ENCODE measurements around the gene CFAP251.

DNA sequence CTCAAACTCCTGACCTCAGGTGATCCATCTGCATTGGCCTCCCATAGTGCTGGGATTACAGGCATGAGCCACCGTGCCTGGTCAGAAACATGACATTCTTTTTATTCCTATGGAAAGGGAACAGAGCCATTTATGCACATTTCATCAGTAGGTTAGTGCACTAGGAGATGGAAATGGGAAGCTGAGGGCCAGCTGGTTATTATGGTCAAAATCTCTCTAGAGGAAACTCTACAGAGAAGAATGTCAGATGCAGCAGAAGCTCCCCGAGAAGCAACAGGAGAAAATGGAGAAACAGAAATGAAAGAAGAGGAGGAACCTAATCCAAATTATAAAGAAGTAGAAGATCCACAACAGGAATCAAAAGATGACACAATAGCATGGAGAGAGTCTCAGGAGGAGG is 2.7 kb downstream of the CFAP251 start:
- TF ChIP-seq, protein P1, sequence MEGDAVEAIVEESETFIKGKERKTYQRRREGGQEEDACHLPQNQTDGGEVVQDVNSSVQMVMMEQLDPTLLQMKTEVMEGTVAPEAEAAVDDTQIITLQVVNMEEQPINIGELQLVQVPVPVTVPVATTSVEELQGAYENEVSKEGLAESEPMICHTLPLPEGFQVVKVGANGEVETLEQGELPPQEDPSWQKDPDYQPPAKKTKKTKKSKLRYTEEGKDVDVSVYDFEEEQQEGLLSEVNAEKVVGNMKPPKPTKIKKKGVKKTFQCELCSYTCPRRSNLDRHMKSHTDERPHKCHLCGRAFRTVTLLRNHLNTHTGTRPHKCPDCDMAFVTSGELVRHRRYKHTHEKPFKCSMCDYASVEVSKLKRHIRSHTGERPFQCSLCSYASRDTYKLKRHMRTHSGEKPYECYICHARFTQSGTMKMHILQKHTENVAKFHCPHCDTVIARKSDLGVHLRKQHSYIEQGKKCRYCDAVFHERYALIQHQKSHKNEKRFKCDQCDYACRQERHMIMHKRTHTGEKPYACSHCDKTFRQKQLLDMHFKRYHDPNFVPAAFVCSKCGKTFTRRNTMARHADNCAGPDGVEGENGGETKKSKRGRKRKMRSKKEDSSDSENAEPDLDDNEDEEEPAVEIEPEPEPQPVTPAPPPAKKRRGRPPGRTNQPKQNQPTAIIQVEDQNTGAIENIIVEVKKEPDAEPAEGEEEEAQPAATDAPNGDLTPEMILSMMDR (conservative IDR thresholded peaks at IDR 0.05; ENCODE audit: low read depth, low read length), result no peak
- TF ChIP-seq EZH2 (IDR thresholded peaks at IDR 0.05; ENCODE audit: low read length, unreplicated experiment), result no peak
